GM18511 (cell line): ENCODE measurements around the gene MFSD2B.
"Not testable (repeated sequence)": the region's sequence is repeated elsewhere in the genome, so short reads cannot be mapped to it uniquely, and the experiment has no call there.

Source experiments
- ATAC-seq: cut with Tn5 transposase; IDR thresholded peaks from one replicate; pipeline ENCODE4 v1.9.1; 2021; ENCODE audit warnings: mild to moderate bottlenecking, moderate library complexity; ENCODE audit not compliant: unreplicated experiment

Gene MFSD2B

DNA sequence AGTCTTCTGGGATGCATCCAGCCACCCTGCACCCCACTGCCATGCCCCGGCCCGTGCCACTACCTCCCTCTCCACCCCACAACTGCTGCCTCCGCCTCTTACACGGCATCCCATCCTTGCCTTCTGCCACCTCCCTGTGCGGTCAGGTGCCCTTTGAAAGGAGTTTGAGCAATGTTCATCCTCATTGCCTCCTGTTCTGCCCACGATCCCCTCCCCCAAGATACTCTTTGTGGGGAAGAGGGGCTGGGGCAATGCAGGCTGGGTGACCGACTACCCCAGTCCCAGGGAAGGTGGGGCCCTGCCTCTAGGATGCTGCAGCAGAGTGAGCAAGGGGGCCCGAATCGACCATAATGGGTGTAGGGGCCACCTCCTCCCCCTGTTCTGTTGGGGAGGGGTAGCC lies 8.4 kb downstream of the MFSD2B start:
- ATAC-seq, result no peak

DNA sequence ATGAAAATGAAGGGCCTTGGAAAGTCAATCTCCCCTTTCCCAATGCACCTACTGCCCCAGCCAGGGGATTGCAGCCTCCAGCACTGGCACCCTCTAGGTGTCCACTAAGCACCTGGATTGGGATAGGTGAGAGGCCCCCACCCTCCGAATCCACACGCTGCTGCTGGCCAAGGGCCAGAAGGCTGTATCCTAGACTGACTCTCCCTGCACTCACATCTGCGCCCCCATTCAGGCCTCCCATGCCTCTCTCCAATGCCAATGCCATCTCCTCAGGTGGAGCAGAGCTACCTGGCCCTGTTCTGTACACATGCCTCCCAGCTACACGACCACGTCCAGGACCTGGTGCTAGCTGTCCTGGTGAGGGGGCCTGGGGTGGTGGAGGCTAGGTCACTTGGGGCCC lies 9.8 kb downstream of the MFSD2B start:
- ATAC-seq, result no peak

DNA sequence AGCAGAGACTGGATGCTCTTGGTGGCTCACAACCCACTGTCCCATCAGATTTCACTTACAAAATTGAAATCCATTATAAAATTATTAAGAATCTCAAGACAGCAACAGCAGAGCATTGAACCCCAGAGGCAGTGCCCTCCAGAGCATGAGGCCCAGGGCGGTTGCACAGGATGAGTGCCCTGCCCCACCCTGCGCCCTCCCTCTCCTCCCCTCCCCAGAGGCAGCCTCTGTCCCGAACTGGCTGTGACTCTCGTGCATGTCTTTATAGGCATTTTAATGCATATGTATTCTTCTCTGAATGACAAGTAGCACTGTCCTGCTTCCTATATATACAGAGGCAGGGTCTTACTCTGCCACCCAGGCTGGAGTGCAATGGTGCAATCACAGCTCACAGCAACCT lies 10.4 kb downstream of the MFSD2B start:
- ATAC-seq, result no peak

DNA sequence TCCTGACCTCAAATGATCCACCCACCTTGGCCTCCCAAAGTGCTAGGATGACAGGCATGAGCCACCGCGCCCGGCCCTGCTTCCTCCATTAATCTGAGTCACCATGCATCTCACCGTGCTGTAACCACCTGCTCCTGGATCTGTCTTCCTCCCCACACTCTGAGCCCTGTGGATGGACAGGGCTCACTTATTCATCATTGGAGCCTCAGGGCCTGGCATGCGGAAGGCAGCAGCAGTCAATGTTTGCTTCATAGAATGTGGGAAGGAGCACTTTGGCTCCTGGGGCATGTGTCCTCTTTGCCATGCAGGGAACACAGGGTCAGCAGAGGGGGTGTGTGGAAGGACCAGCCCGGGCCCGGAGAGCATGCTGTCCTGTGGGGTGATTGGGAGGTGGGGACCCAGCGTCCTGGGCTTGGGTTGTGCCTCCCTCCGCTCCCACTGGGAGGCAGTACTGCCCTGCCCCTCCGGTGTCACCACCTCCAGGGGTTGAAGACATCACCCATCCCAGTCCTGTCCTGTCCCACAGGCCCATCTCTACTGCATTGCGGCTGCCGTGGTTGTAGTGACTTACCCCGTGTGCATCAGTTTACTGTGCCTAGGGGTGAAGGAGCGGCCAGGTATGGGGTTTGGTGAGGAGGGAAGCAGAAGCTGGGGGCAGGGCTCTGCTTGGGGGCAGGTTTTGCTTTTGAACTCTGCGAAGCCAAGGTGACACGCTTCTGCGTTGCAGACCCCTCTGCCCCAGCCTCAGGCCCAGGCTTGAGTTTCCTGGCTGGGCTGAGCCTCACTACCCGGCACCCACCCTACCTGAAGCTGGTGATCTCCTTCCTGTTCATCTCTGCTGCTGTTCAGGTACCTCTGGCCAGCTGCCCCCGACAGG lies 11.5 kb downstream of the MFSD2B start:
- ATAC-seq, result no peak

DNA sequence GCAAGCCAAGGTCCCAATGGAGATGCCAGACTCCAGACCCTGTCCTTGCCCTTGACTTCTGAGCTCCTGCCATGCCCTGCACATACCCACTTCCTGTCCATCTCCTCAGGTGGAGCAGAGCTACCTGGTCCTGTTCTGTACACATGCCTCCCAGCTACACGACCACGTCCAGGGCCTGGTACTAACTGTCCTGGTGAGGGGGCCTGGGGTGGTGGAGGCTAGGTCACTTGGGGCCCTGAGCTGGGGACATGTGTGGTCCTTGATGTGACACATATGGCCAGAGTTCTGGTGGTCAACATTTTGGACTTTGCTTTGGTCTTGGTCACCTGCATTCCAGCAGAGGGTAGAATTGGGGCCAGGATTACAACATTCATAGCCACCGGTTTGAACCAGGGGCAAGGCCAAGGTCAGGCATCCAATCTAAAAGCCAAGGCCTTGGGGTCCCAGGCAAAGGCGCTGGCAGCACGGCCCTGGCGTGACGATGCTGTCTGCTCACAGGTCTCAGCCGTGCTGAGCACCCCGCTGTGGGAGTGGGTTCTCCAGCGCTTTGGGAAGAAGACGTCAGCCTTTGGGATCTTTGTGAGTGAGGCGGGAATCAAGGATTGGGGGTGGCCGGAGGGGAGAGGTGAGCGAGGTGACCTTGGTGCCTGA lies 12.6 kb downstream of the MFSD2B start:
- no peak for ATAC-seq

DNA sequence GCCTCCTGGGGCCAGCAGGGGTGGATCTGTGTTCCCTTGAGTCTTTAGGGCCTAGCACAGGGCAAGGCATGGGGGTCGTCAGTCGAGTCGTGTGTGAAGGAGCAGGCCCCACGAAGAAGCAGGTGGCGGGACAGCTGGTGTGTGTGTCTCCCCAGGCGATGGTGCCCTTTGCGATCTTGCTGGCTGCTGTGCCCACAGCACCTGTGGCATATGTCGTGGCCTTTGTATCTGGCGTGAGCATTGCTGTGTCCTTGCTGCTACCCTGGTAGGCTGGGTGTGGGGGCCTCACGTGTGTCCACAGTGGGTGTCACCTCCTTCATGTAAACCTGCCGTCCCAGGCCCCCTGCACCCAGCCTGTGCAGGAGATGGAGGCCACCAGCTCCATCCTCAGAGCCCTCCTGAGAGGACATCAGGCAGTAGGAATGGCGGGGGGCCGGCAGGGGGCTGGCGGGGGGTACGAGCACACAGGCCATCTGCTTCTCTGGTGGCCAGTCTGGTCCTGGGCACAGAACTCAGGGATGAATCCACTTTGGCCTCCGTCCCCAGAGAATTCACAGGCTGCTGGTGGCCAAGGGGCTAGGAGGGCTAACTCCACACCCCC lies 13.2 kb downstream of the MFSD2B start:
- ATAC-seq, result no peak

DNA sequence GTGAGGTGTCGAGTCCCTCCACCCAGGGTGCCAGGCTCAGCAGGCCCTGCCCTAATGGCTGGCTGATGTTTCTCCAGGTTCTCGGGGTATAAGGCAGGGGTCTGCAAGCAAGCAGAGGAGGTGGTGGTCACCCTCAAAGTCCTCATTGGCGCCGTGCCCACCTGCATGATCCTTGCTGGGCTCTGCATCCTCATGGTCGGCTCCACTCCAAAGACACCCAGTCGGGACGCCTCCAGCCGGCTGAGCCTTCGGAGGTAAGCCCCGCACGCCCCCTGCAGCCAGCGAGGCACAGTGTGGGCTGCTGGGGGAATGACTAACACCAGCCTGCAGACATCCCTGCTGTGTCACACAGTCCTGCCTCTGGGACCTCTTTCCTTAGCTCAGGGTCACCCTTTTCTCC lies 14.1 kb downstream of the MFSD2B start:
- ATAC-seq, result no peak

DNA sequence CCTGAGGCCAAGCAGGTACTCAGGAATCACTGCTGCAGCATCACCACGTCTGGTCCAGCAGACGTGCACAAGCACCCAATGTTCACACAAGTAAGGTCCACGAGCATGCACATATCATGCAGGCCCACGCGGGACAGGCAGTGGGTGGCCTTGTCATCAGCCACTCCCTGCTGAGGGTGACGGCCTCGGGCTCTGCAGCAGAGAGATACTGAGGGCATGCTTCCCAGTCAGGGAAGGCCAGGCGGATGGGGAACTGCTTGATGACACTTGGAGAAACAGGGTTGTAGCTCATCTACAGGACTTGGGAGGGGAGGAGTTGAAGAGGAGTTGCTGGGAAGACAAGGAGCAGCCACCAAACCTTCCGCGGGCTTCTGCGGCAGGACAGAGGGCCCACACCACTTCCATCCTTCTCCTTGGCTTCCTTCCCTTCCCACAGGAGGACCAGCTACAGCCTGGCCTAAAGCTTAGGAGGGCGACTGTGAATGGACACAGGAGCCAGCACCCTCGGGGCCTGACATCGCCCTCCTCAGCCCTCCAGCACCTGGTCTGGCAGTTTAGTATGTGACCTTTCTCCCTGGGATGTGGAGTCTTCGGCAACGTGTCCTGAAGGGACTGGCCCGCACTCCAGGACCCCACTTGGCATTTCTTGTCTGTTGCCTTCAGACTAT lies 15.2 kb downstream of the MFSD2B start:
- ATAC-seq, result no peak

DNA sequence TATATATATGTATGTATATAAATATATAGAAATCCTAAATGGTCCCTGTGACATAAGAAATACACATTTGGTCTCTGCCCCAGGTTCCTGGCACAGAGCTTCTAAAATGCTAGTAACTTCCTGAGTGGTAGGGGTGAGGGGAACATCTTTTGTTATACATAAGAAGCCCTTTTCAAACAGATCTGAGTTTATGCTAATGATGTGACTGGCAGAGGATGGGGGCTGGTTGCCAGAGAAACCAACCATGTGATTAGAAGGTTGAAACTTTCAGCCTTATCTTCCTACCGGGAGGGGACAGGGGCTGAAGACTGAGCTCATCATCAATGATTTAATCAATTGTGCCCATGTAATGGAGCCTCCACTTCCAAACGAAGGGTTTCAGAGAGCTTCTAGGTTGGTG lies 16.3 kb downstream of the MFSD2B start:
- no peak for ATAC-seq

DNA sequence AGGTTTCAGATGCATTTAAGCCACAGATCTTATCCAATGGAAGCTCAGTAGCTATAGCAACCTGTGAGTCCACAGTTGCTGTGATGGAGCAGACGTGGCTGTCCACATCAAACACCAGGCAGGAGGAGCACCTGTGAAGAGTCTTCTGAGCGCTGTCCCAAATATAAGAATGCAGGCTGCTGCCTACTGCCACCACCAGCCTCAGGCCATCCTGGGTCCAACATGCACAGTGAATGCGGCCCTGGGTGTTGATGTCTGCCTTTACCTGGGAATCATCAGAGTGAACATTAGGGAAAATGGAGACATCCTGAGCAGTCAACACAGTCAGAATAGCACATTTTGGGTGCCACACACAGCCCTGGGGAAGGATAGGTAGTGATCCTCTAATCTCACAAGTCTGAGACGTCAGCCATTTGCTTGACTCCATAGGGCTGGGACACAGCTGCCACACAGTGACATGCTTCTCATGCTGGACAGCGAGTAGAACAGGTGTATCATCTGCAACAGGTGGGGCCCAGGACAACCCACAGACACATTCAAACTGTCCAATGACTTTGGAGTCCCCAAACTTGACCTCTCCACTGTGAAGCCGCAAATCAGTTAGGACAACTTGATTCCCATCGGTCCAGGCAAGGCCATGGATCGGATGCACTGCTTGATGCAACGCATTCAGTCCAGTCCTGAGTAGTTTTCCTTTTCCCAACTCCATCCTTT lies 29.1 kb downstream of the MFSD2B start:
- no peak for ATAC-seq

DNA sequence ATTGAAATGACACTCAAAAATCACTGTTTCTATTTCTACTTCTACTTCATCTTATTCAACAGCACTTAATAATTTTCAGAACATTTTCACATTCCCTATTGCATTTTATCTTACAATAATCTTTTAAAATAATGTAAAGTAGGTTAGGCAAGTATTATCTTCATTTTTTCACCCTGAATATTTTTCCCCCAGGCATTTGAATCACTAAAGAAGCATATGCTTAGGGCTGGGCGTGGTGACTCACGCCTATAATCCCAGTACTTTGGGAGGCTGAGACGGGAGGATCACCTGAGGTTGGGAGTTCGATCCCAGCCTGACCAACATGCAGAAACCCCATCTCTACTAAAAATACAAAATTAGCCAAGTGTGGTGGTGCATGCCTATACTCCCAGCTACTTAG lies 30.6 kb downstream of the MFSD2B start:
- ATAC-seq, result no peak

DNA sequence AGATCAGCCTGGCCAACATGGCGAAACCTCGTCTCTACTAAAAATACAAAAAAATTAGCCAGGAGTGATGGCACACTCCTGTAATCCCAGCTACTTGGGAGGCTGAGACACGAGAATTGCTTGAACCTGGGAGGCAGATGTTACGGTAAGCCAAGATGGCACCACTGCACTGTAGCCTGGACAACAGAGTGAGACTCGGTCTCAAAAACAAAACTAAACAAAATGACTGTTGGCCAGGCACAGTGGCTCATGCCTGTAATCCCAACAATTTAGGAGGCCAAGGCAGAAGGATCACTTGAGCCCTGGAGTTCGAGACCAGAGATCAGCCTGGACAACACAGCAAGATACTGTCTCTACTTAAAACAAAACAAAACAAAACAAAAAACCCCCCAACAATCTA lies 33.2 kb downstream of the MFSD2B start:
- ATAC-seq, result not testable (repeated sequence)

DNA sequence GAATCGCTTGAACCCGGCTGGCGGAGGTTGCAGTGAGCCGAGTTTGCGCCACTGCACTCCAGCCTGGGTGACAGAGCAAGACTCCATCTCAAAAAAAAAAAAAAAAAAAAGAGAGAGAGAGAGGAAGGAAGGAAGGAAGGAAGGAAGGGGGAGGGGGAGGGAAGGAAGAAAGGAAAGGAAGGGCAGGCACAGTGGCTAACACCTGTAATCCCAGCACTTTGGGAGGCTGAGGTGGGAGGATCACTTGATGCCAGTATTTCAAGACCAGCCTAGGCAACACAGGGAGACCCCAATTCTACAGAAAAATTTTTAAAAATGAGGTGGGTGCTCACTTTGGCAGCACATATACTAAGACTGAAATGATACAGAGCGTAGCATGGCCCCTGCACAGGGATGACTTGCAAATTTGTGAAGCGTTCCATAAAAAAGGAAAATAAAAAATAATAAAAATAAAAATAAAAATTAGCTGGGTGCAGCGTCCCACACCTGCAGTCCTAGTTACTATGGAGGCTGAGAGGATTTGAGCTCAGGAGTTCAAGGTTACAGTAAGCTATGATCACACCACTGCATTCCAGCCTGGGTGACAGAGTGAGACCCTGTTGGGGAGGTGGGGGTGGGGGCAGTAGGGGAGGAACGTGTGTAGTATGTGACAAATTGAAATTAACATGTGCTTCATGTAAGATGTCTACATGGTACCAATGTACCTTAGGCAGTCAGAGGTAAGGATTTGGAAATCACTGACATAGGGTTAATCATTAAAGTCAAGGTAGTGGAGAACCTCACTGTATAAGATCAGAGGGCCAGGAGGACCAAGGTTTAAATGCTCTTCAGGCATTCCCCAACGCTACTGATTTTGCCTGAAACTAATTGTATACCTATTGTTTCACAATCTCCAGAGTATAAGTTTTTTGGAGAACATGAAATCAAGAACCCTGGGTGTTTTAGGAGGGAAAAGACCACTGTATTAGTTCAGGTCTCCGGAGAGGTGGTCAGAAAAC lies 35.9 kb downstream of the MFSD2B start:
- no peak for ATAC-seq

DNA sequence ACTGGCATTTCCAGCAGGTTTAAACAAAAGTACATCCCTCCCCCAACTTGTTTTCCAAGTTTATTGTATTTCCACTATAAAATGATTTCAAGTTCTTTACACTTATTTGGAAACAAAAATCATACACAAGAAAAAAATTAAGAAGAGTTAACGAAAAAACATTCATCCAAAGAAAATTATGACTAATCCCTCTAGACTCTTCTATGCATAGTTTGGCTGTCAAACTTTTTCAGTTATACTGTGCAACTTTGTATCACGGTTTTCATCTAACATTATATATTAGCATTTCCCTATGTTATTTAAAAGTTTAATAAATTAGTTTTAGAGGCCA lies 36.7 kb downstream of the MFSD2B start:
- ATAC-seq, result no peak

DNA sequence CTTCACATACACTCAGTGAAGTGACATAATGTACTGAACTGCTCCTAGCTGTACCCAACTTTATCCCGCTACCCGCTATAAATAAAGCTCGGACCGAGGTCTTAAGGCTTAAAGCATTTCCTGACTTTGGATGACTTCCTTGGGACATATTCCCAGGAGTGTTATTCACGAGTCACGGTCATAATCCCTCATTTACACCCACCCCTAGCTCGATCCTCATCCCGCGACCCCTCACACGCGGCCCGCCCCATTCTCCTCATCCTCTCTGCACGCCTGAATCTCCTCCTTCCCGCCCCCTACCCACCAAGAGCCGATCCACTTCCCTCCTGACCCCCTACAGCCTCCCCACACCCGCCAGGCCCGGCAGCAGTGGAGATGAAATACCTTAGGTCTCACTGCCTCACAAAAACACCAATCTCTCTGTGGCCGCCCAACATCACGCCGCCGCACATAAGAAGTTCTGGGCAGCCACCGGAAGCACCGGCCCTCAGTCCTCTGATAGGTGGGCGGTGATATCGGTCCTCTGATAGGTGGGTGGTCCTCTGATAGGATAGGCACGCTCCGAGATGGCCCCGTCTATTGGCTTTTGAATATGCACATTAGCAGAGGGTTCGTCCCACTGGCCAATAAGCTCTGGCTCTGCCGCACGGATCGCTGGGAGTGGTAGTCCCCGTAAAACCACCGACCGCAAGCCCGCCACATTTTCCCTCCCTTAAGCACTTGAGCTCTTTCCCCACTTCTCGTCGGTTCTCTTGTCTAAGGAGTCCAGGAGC lies 37.2 kb downstream of the MFSD2B start, which contains the start of gene WDCP:
Gene WDCP (minus strand): TSS at position 462 of the 773 bp plus-strand sequence. CDS start 7,897 bp downstream, outside the sequence.
- peak; percentile 99 for ATAC-seq

DNA sequence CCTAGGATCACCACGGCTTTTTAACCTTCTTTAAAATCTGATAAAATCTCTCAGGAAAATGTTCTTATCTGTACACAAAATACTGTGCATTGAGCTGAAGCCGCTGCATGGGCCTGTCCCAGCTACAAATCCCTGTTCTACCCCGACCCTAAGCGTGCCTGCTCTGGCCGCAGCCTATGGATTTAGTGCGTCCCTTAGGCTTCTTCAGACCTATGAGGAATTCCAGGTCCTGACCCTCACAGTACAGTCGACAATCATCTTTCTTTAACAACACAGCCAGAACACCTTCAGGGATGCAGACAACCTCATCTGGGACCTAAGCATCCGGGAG lies 37.8 kb downstream of the MFSD2B start:
- no peak for ATAC-seq

DNA sequence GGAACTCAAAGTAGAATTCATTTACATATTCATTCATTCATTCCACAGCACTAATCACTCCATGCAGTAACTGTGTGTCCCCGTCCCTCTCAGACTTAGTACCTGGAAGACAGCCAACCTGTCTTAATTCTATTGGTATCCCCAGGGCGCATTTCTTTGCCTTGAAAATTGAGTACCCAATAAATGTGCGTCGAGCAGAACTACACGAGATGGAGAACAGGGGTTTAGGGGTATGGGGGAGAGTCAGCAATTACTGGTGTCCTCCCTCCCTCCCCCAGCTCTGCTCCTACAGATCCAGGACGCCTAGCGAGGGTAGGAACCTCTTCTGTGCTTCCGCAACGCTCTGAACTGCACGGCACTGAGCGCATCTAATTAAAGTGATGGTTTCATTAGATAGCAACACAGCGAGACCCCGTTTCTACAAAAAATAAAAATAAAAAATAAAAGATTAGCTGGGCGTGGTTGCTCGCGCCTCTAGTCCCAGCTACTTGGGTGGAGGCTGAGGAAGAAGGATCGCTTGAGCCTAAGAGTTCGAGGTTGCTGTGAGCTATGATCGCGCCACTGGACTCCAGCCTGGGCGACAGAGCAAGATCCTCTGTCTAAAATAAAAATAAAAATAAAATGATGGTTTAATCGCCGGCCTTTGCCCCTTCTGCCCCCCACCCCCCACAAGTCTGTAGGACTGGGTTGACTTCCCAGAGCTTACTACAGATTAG lies 39.0 kb downstream of the MFSD2B start:
- ATAC-seq, result no peak

DNA sequence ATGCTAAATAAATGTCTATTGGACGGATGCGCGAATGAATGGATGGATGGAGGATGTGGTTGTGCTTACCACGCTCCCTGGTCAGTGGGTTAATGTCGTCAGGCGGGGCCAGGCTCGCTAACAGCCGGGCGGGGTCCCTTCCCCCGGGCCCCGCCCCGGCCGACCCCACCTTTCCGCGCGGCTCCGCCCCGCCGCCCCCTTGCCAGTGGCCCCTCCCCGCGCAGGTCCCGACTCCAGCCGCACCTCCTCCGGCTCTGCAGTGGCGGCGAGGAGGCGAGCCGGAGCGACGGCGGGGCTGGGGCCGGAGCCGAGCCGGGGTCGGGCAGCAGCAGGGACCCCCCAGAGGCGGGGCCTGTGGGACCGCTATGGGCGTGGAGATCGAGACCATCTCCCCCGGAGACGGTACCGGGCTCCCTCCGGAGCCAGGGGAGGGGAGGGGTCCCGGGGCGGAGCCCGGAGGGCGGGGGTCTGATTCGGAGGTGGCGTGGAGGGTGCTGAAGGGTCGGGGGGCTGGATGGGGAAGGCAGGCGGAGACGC lies 39.7 kb downstream of the MFSD2B start, which contains the start of gene FKBP1B:
Gene FKBP1B (plus strand): TSS at position 257 of the 537 bp plus-strand sequence. CDS start 109 bp downstream, at position 366.
- ATAC-seq, result no peak
